Glomerular visceral epithelial cell (primary cell): ENCODE measurements around the gene DYNLL1.
"Not testable (repeated sequence)": the region's sequence is repeated elsewhere in the genome, so short reads cannot be mapped to it uniquely, and the experiment has no call there.

Experiments used
- DNase-seq: peaks from one replicate; pipeline ENCODE4 v3.0.0-alpha.2; 2016; ENCODE audit errors: extremely low spot score

DYNLL1 gene

GRCh38 chr12:120495731-120496412 is at the start of gene DYNLL1:
TSS of gene DYNLL1 (plus strand) at chr12:120496113. CDS start at chr12:120496422, 309 bp downstream.
- peak; percentile 96 for DNase-seq

GRCh38 chr12:120446844-120447178 is 49.1 kb upstream of the DYNLL1 start:
- DNase-seq: not testable (repeated sequence)

GRCh38 chr12:120447992-120448391 is 47.9 kb upstream of the DYNLL1 start:
- DNase-seq: no peak

GRCh38 chr12:120452524-120452923 is 43.4 kb upstream of the DYNLL1 start:
- not testable (repeated sequence) for DNase-seq

GRCh38 chr12:120453060-120453750 is 42.7 kb upstream of the DYNLL1 start:
- no peak for DNase-seq

GRCh38 chr12:120453977-120454376 is 41.9 kb upstream of the DYNLL1 start:
- peak; percentile 8 for DNase-seq

- no peak for DNase-seq
Measured at GRCh38 chr12:120455302-120455701, 40.6 kb upstream of the DYNLL1 start.

GRCh38 chr12:120457133-120457532 is 38.8 kb upstream of the DYNLL1 start:
- DNase-seq: no peak

GRCh38 chr12:120460157-120460556 is 35.8 kb upstream of the DYNLL1 start:
- no peak for DNase-seq

- no peak for DNase-seq
Measured at GRCh38 chr12:120462099-120462640, 33.7 kb upstream of the DYNLL1 start.

GRCh38 chr12:120463712-120464111 is 32.2 kb upstream of the DYNLL1 start:
- DNase-seq: no peak

GRCh38 chr12:120465756-120466155 is 30.2 kb upstream of the DYNLL1 start:
- no peak for DNase-seq

- peak; percentile 40 for DNase-seq
Measured at GRCh38 chr12:120466560-120467315, 29.2 kb upstream of the DYNLL1 start.

GRCh38 chr12:120467439-120467838 is 28.5 kb upstream of the DYNLL1 start:
- no peak for DNase-seq

- peak; percentile 53 for DNase-seq
Measured at GRCh38 chr12:120468325-120468820, 27.5 kb upstream of the DYNLL1 start.

GRCh38 chr12:120468821-120469449 is 27.0 kb upstream of the DYNLL1 start:
- peak; percentile 26 for DNase-seq

GRCh38 chr12:120469450-120470149 is 26.3 kb upstream of the DYNLL1 start, which contains the start of gene SRSF9:
TSS of gene SRSF9 (minus strand) at chr12:120469748. CDS start at chr12:120469609, 139 bp downstream.
- peak; percentile 96 for DNase-seq

GRCh38 chr12:120470150-120470784 is 25.6 kb upstream of the DYNLL1 start:
- peak; percentile 7 for DNase-seq

GRCh38 chr12:120472521-120472920 is 23.4 kb upstream of the DYNLL1 start:
- DNase-seq: no peak

GRCh38 chr12:120473807-120474615 is 21.9 kb upstream of the DYNLL1 start:
- DNase-seq: no peak
